MM.1S (cell line): ENCODE data around the gene SLC13A3.

Experiments
- CTCF ChIP-seq: fragments of 300-600 bp; sonication (generic); IDR thresholded peaks from 2 replicates; pipeline ENCODE4 v1.5.1; 2016; ENCODE audit warnings: antibody characterized with exemption, low read length, mixed read lengths
- EZH2 ChIP-seq: fragments of 300-600 bp; sonication (generic); optimal IDR thresholded peaks from 2 replicates; pipeline ENCODE3; 2017; ENCODE audit warnings: low read depth, mild to moderate bottlenecking, antibody characterized with exemption, low read length, mixed read lengths
- EZH2phosphoT487 ChIP-seq: fragments of 300-600 bp; sonication (generic); IDR thresholded peaks from 2 replicates; pipeline ENCODE4 v1.6.1; 2018; ENCODE audit warnings: antibody characterized with exemption, low read length

GRCh38 chr20:46678516-46678915 lies 27.3 kb upstream of the SLC13A3 start:
- TF ChIP-seq EZH2 (no peak), CTCF (no peak), EZH2phosphoT487 (no peak)
